ENCODE data around the gene ERCC6.

ERCC6 gene

DNA sequence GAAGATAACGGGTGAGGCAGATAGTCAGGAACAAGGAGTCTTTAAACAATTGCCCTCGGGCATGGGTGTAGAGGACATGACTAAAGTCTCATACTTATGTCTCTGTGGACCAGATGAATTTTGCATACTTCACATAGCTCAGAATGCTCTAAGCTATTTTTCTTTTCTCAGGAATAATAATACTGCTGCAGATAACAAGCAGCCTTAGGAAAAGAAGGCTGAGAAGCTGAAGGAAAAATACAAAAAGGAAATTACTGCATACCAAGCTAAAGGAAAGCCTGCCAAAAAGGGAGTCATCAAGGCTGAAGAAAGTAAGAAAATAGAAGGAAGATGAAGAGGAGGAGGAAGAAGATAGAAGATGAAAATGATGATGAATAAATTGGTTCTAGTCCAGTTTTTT, 13.4 kb upstream of the ERCC6 start:
- Histone ChIP-seq H4K20me1 (ENCODE audit: insufficient read depth, low read length, poor library complexity, severe bottlenecking) (no peaks in the 10 kb centered on the region), H3F3A (ENCODE audit: low read depth) (no peaks in the 10 kb centered on the region), H3K4me3 (ENCODE audit: low read length, poor library complexity, severe bottlenecking) (no peak overlapping the region), H3K9ac (ENCODE audit: low read depth, low read length, poor library complexity, severe bottlenecking) (no peak overlapping the region), H3K79me2 (ENCODE audit: insufficient read depth, low read length) (no peaks in the 10 kb centered on the region), H3K4me1 (ENCODE audit: insufficient read depth, low read length, poor library complexity, severe bottlenecking) (no peaks in the 10 kb centered on the region), H3K27me3 (ENCODE audit: insufficient read depth, low read length, poor library complexity, severe bottlenecking) (peaks cover 4% of the 10 kb centered on the region), H3K36me3 (ENCODE audit: insufficient read depth, low read length) (no peaks in the 10 kb centered on the region), H3K9me2 (replicated peaks; ENCODE audit: low read depth, low read length) (no peaks in the 10 kb centered on the region), H2AFZ (ENCODE audit: low read length) (no peak overlapping the region), H3K9me3 (ENCODE audit: insufficient read depth, low read depth, low read length) (no peaks in the 10 kb centered on the region), H3K4me2 (ENCODE audit: low read depth, low read length, poor library complexity, severe bottlenecking) (no peak overlapping the region)
- TF ChIP-seq, protein P1, sequence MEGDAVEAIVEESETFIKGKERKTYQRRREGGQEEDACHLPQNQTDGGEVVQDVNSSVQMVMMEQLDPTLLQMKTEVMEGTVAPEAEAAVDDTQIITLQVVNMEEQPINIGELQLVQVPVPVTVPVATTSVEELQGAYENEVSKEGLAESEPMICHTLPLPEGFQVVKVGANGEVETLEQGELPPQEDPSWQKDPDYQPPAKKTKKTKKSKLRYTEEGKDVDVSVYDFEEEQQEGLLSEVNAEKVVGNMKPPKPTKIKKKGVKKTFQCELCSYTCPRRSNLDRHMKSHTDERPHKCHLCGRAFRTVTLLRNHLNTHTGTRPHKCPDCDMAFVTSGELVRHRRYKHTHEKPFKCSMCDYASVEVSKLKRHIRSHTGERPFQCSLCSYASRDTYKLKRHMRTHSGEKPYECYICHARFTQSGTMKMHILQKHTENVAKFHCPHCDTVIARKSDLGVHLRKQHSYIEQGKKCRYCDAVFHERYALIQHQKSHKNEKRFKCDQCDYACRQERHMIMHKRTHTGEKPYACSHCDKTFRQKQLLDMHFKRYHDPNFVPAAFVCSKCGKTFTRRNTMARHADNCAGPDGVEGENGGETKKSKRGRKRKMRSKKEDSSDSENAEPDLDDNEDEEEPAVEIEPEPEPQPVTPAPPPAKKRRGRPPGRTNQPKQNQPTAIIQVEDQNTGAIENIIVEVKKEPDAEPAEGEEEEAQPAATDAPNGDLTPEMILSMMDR (conservative IDR thresholded peaks at IDR 0.05; ENCODE audit: low read length): no peak
- no peak for TF ChIP-seq EZH2phosphoT487 (IDR thresholded peaks at IDR 0.05; ENCODE audit: borderline replicate concordance)

DNA sequence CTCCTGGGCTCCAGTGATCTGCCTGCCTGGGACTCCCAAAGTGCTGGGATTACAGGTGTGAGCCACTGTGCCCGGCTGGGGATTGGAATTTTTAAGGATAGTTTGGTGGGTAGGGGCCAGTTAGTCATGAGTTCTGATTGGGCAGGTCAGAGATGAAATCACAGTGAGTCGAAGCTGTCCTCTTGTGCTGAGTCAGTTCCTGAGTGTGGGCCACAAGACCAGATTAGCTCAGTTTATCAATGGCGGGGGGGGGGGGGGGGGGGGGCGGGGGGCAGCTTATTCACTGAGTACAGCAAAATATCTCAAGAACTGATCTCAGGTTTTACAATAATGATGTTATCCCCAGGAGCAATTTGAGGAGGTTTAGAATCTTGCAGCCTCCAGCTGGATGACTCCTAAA, 11.6 kb upstream of the ERCC6 start:
- no peaks in the 10 kb centered on the region for H3K9me2 ChIP-seq (replicated peaks; ENCODE audit: low read depth, low read length)
- H3K4me2 ChIP-seq (ENCODE audit: low read depth, low read length, poor library complexity, severe bottlenecking): no peak overlapping the region
- peaks cover 4% of the 10 kb centered on the region for H3K27me3 ChIP-seq (ENCODE audit: insufficient read depth, low read length, poor library complexity, severe bottlenecking)
- no peak overlapping the region for H3K9ac ChIP-seq (ENCODE audit: low read depth, low read length, poor library complexity, severe bottlenecking)
- H2AFZ ChIP-seq (ENCODE audit: low read length): no peak overlapping the region
- H3K36me3 ChIP-seq (ENCODE audit: insufficient read depth, low read length): no peaks in the 10 kb centered on the region
- TF ChIP-seq EZH2phosphoT487 (IDR thresholded peaks at IDR 0.05; ENCODE audit: borderline replicate concordance): no peak
- TF ChIP-seq, protein P1 (conservative IDR thresholded peaks at IDR 0.05; ENCODE audit: low read length): no peak
- no peaks in the 10 kb centered on the region for H3F3A ChIP-seq (ENCODE audit: low read depth)
- no peaks in the 10 kb centered on the region for H3K9me3 ChIP-seq (ENCODE audit: insufficient read depth, low read depth, low read length)
- H3K79me2 ChIP-seq (ENCODE audit: insufficient read depth, low read length): no peaks in the 10 kb centered on the region
- no peaks in the 10 kb centered on the region for H3K4me1 ChIP-seq (ENCODE audit: insufficient read depth, low read length, poor library complexity, severe bottlenecking)
- no peak overlapping the region for H3K4me3 ChIP-seq (ENCODE audit: low read length, poor library complexity, severe bottlenecking)
- no peaks in the 10 kb centered on the region for H4K20me1 ChIP-seq (ENCODE audit: insufficient read depth, low read length, poor library complexity, severe bottlenecking)

DNA sequence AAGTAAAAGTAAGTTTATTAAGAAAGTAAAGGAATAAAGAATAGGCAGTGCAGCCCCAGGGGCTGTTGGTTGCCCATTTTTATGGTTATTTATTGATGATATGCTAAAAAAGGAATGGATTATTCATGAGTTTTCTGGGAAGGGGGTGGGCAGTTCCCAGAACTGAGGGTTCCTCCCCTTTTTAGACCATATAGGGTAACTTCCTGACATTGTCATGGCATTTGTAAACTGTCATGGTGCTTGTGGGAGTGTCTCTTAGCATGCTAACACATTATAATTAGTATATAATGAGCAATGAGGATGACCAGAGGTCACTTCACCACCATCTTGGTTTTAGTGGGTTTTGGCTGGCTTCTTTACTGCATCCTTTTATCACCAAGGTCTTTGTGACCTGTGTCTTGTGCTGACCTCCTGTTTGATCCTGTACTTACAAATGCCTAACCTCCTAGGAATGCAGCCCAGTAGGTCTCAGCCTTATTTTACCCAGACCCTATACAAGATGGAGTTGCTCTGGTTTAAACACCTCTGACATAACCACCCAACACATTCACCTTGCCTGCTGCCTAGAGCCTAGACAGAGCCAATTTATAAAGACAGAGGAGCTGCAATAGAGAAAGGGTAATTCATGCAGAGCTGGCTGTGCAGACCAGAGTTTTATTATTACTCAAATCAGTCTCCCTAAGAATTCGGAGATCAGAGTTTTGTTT, 10.9 kb upstream of the ERCC6 start:
- no peaks in the 10 kb centered on the region for H3K9me3 ChIP-seq (ENCODE audit: insufficient read depth, low read depth, low read length)
- no peak overlapping the region for H3K4me2 ChIP-seq (ENCODE audit: low read depth, low read length, poor library complexity, severe bottlenecking)
- no peaks in the 10 kb centered on the region for H4K20me1 ChIP-seq (ENCODE audit: insufficient read depth, low read length, poor library complexity, severe bottlenecking)
- no peak overlapping the region for H3K4me3 ChIP-seq (ENCODE audit: low read length, poor library complexity, severe bottlenecking)
- no peaks in the 10 kb centered on the region for H3K4me1 ChIP-seq (ENCODE audit: insufficient read depth, low read length, poor library complexity, severe bottlenecking)
- H3K9me2 ChIP-seq (replicated peaks; ENCODE audit: low read depth, low read length): no peaks in the 10 kb centered on the region
- H3K79me2 ChIP-seq (ENCODE audit: insufficient read depth, low read length): no peaks in the 10 kb centered on the region
- H3K27me3 ChIP-seq (ENCODE audit: insufficient read depth, low read length, poor library complexity, severe bottlenecking): peaks cover 4% of the 10 kb centered on the region
- no peak overlapping the region for H3K9ac ChIP-seq (ENCODE audit: low read depth, low read length, poor library complexity, severe bottlenecking)
- no peaks in the 10 kb centered on the region for H3K36me3 ChIP-seq (ENCODE audit: insufficient read depth, low read length)
- no peak for TF ChIP-seq EZH2phosphoT487 (IDR thresholded peaks at IDR 0.05; ENCODE audit: borderline replicate concordance)
- TF ChIP-seq, protein P1 (conservative IDR thresholded peaks at IDR 0.05; ENCODE audit: low read length): no peak
- no peaks in the 10 kb centered on the region for H3F3A ChIP-seq (ENCODE audit: low read depth)
- no peak overlapping the region for H2AFZ ChIP-seq (ENCODE audit: low read length)
